ENCODE data around the gene RNASEL.

RNASEL gene

GRCh38 chr1:182556279-182556678 is 32.8 kb downstream of the RNASEL start:
- Histone ChIP-seq H3K27ac (ENCODE audit: low read depth, low read length) (no peak overlapping the region), H4K20me1 (ENCODE audit: control insufficient read depth, insufficient read depth, low read depth, low read length) (no peaks in the 10 kb centered on the region), H3K4me2 (ENCODE audit: low read length) (no peak overlapping the region), H3K4me3 (ENCODE audit: low read length) (no peak overlapping the region), H3K9me2 (replicated peaks; ENCODE audit: control insufficient read depth, low read length) (no peaks in the 10 kb centered on the region; the same call in 1 of the 2 replicates), H3K36me3 (ENCODE audit: control insufficient read depth, low read length) (no peaks in the 10 kb centered on the region), H3K9me3 (ENCODE audit: control insufficient read depth, insufficient read depth, low read length) (no peaks in the 10 kb centered on the region; the same call in 1 of the 2 replicates), H3K4me1 (ENCODE audit: control insufficient read depth, low read length) (no peaks in the 10 kb centered on the region), H3F3A (ENCODE audit: control insufficient read depth, insufficient read depth) (no peaks in the 10 kb centered on the region), H3K27me3 (ENCODE audit: control insufficient read depth, low read length) (no peaks in the 10 kb centered on the region), H3K79me2 (ENCODE audit: control insufficient read depth, low read length) (no peaks in the 10 kb centered on the region)
- no peak for TF ChIP-seq EZH2phosphoT487 (IDR thresholded peaks at IDR 0.05; ENCODE audit: borderline replicate concordance, low read length)
- no peak for TF ChIP-seq CTCF (IDR thresholded peaks at IDR 0.05; ENCODE audit: low read depth, low read length, poor library complexity, severe bottlenecking)

- TF ChIP-seq CTCF (IDR thresholded peaks at IDR 0.05; ENCODE audit: low read depth, low read length, poor library complexity, severe bottlenecking) (no peak), EZH2phosphoT487 (IDR thresholded peaks at IDR 0.05; ENCODE audit: borderline replicate concordance, low read length) (no peak)
- Histone ChIP-seq H3K9me3 (ENCODE audit: control insufficient read depth, insufficient read depth, low read length) (no peaks in the 10 kb centered on the region; the same call in 1 of the 2 replicates), H4K20me1 (ENCODE audit: control insufficient read depth, insufficient read depth, low read depth, low read length) (no peaks in the 10 kb centered on the region), H3K4me2 (ENCODE audit: low read length) (no peak overlapping the region), H3K4me3 (ENCODE audit: low read length) (no peak overlapping the region), H3K79me2 (ENCODE audit: control insufficient read depth, low read length) (no peaks in the 10 kb centered on the region), H3K36me3 (ENCODE audit: control insufficient read depth, low read length) (no peaks in the 10 kb centered on the region), H3K9me2 (replicated peaks; ENCODE audit: control insufficient read depth, low read length) (no peaks in the 10 kb centered on the region; the same call in 1 of the 2 replicates), H3F3A (ENCODE audit: control insufficient read depth, insufficient read depth) (no peaks in the 10 kb centered on the region), H3K27ac (ENCODE audit: low read depth, low read length) (no peak overlapping the region), H3K27me3 (ENCODE audit: control insufficient read depth, low read length) (no peaks in the 10 kb centered on the region), H3K4me1 (ENCODE audit: control insufficient read depth, low read length) (no peaks in the 10 kb centered on the region)
These were observed 33.6 kb downstream of the RNASEL start for GRCh38 chr1:182555493-182555892.

GRCh38 chr1:182552527-182552926 is 36.5 kb downstream of the RNASEL start:
- TF ChIP-seq EZH2phosphoT487 (IDR thresholded peaks at IDR 0.05; ENCODE audit: borderline replicate concordance, low read length): no peak
- TF ChIP-seq CTCF (IDR thresholded peaks at IDR 0.05; ENCODE audit: low read depth, low read length, poor library complexity, severe bottlenecking): no peak
- H4K20me1 ChIP-seq (ENCODE audit: control insufficient read depth, insufficient read depth, low read depth, low read length): no peaks in the 10 kb centered on the region

More at GRCh38 chr1:182552527-182552926, 36.5 kb downstream of the RNASEL start:
- H3F3A ChIP-seq (ENCODE audit: control insufficient read depth, insufficient read depth): no peaks in the 10 kb centered on the region
- no peaks in the 10 kb centered on the region for H3K36me3 ChIP-seq (ENCODE audit: control insufficient read depth, low read length)
- no peak overlapping the region for H3K4me3 ChIP-seq (ENCODE audit: low read length)
- H3K9me2 ChIP-seq (replicated peaks; ENCODE audit: control insufficient read depth, low read length): no peaks in the 10 kb centered on the region
- no peaks in the 10 kb centered on the region for H3K27me3 ChIP-seq (ENCODE audit: control insufficient read depth, low read length)
- no peak overlapping the region for H3K4me2 ChIP-seq (ENCODE audit: low read length)
- no peaks in the 10 kb centered on the region for H3K79me2 ChIP-seq (ENCODE audit: control insufficient read depth, low read length)
- no peak overlapping the region for H3K27ac ChIP-seq (ENCODE audit: low read depth, low read length)
- no peaks in the 10 kb centered on the region for H3K4me1 ChIP-seq (ENCODE audit: control insufficient read depth, low read length)
- H3K9me3 ChIP-seq (ENCODE audit: control insufficient read depth, insufficient read depth, low read length): no peaks in the 10 kb centered on the region; the same call in 1 of the 2 replicates

All from DOHH2 (cell line).